Measurements from ENCODE around the gene SLC25A43.
"Not testable (repeated sequence)": the region's sequence is repeated elsewhere in the genome, so short reads cannot be mapped to it uniquely, and the experiment has no call there.

GRCh38 chrX:119487766-119488165, 88.6 kb downstream of the SLC25A43 start:
- not testable (repeated sequence) for TF ChIP-seq PRDM10, ZNF157 (tag by site-specific recombination; IDR thresholded peaks at IDR 0.05)

Data from HEK293 (cell line).